Loucy (cell line): ENCODE data around the gene SYNE4.
"Not testable (repeated sequence)": the region's sequence is repeated elsewhere in the genome, so short reads cannot be mapped to it uniquely, and the experiment has no call there.

ENCODE experiments used
- H2AFZ ChIP-seq: fragments of 200-600 bp; sonication (generic); 2 replicates; pipeline ENCODE4 v1.6.0; 2016; ENCODE audit warnings: antibody characterized with exemption, mild to moderate bottlenecking, low read length, moderate library complexity
- H3F3A ChIP-seq: fragments of 200-600 bp; 2 replicates; pipeline ENCODE4 v1.6.0; 2016; ENCODE audit warnings: antibody characterized with exemption, low read depth, mild to moderate bottlenecking
- H3K27me3 ChIP-seq: fragments of 200-600 bp; sonication (generic); 2 replicates; pipeline ENCODE4 v1.6.1; 2014; ENCODE audit warnings: low read length, mild to moderate bottlenecking; ENCODE audit not compliant: insufficient read depth, poor library complexity, severe bottlenecking
- H3K36me3 ChIP-seq: fragments of 200-600 bp; sonication (generic); 2 replicates; pipeline ENCODE4 v1.6.1; 2016; ENCODE audit warnings: low read length; ENCODE audit not compliant: insufficient read depth
- H3K4me1 ChIP-seq: fragments of 200-600 bp; sonication (generic); 2 replicates; pipeline ENCODE4 v1.5.1; 2014; ENCODE audit warnings: low read length, mild to moderate bottlenecking; ENCODE audit not compliant: insufficient read depth, poor library complexity, severe bottlenecking
- H3K4me2 ChIP-seq: fragments of 200-600 bp; sonication (generic); 2 replicates; pipeline ENCODE4 v1.6.0; 2014; ENCODE audit warnings: antibody characterized with exemption, low read length, low read depth, mild to moderate bottlenecking; ENCODE audit not compliant: poor library complexity, severe bottlenecking
- H3K4me3 ChIP-seq: fragments of 200-600 bp; sonication (generic); 2 replicates; pipeline ENCODE4 v1.5.1; 2014; ENCODE audit warnings: low read length, mild to moderate bottlenecking, mixed read lengths; ENCODE audit not compliant: poor library complexity, severe bottlenecking
- H3K79me2 ChIP-seq: fragments of 200-600 bp; sonication (generic); 2 replicates; pipeline ENCODE4 v1.6.1; 2014; ENCODE audit warnings: low read length; ENCODE audit not compliant: insufficient read depth
- H3K9ac ChIP-seq: fragments of 200-600 bp; sonication (generic); 2 replicates; pipeline ENCODE4 v1.6.0; 2014; ENCODE audit warnings: mild to moderate bottlenecking, low read depth, low read length, moderate library complexity; ENCODE audit not compliant: poor library complexity, severe bottlenecking
- H3K9me2 ChIP-seq: fragments of 200-600 bp; sonication (generic); replicated peaks from 2 replicates; pipeline ENCODE4 v1.6.1; 2016; ENCODE audit warnings: low read depth, low read length, mixed read lengths
- H3K9me3 ChIP-seq: fragments of 200-600 bp; sonication (generic); 2 replicates; pipeline ENCODE4 v1.6.1; 2014; ENCODE audit warnings: mild to moderate bottlenecking, antibody characterized with exemption, low read length, low read depth; ENCODE audit not compliant: insufficient read depth
- H4K20me1 ChIP-seq: fragments of 200-600 bp; sonication (generic); 2 replicates; pipeline ENCODE4 v1.6.0; 2014; ENCODE audit warnings: antibody characterized with exemption, low read length, mild to moderate bottlenecking; ENCODE audit not compliant: insufficient read depth, poor library complexity, severe bottlenecking
- CTCF ChIP-seq: fragments of 200-600 bp; sonication (generic); conservative IDR thresholded peaks from 2 replicates; pipeline ENCODE4 v1.5.1; 2014; ENCODE audit warnings: mild to moderate bottlenecking, antibody characterized with exemption, low read length
- EZH2phosphoT487 ChIP-seq: fragments of 200-600 bp; IDR thresholded peaks from 2 replicates; pipeline ENCODE4 v1.6.1; 2018; ENCODE audit warnings: antibody characterized with exemption, mild to moderate bottlenecking, moderate library complexity, borderline replicate concordance

The SYNE4 gene

GRCh38 chr19:35959040-35959967, 49.3 kb downstream of the SYNE4 start:
- Histone ChIP-seq H3K9ac (no peak overlapping the region), H3K4me1 (no peaks in the 10 kb centered on the region), H2AFZ (no peak overlapping the region), H3K36me3 (no peaks in the 10 kb centered on the region), H3K4me3 (no peak overlapping the region), H3K27me3 (no peaks in the 10 kb centered on the region), H3K4me2 (no peak overlapping the region), H3F3A (no peaks in the 10 kb centered on the region), H3K9me2 (no peaks in the 10 kb centered on the region), H4K20me1 (no peaks in the 10 kb centered on the region), H3K79me2 (no peaks in the 10 kb centered on the region), H3K9me3 (no peaks in the 10 kb centered on the region)
- TF ChIP-seq EZH2phosphoT487 = no peak
- no peak for TF ChIP-seq CTCF

GRCh38 chr19:35958660-35959039, 50.0 kb downstream of the SYNE4 start:
- Histone ChIP-seq H3K27me3 (no peaks in the 10 kb centered on the region), H3K4me2 (no peak overlapping the region), H3K9ac (no peak overlapping the region), H3K36me3 (no peaks in the 10 kb centered on the region), H4K20me1 (no peaks in the 10 kb centered on the region), H3K4me1 (peaks cover 5% of the 10 kb centered on the region), H2AFZ (no peak overlapping the region), H3K4me3 (no peak overlapping the region), H3K9me3 (no peaks in the 10 kb centered on the region), H3K79me2 (no peaks in the 10 kb centered on the region), H3F3A (no peaks in the 10 kb centered on the region), H3K9me2 (no peaks in the 10 kb centered on the region)
- no peak for TF ChIP-seq CTCF
- no peak for TF ChIP-seq EZH2phosphoT487

- H3K9ac ChIP-seq, H4K20me1 ChIP-seq, H3K4me2 ChIP-seq, H3K36me3 ChIP-seq, H2AFZ ChIP-seq, H3K9me3 ChIP-seq, H3K27me3 ChIP-seq, H3K4me3 ChIP-seq, H3F3A ChIP-seq, H3K9me2 ChIP-seq, H3K79me2 ChIP-seq: not testable (repeated sequence)
- H3K4me1 ChIP-seq = peaks cover 16% of the 10 kb centered on the region
These were observed 51.2 kb downstream of the SYNE4 start for GRCh38 chr19:35957411-35957810.
